GM12892 (cell line): Measurements from ENCODE around the gene MET.

Experiments
- POLR2A ChIP-seq: IDR thresholded peaks from 2 replicates; pipeline ENCODE4 v1.6.1; 2011; ENCODE audit warnings: low read depth, low read length, control low read depth
- POLR2AphosphoS5 ChIP-seq: IDR thresholded peaks from 2 replicates; pipeline ENCODE4 v1.6.1; 2011; ENCODE audit warnings: low read depth, low read length, control low read depth
- TAF1 ChIP-seq: IDR thresholded peaks from 2 replicates; pipeline ENCODE4 v1.6.1; 2011; ENCODE audit warnings: low read depth, mild to moderate bottlenecking, control low read depth, low read length, borderline replicate concordance

GRCh38 chr7:116829493-116829892 lies 157.5 kb downstream of the MET start:
- TF ChIP-seq POLR2A: no peak
- TF ChIP-seq POLR2AphosphoS5: no peak
- no peak for TF ChIP-seq TAF1
